IMR-90 (cell line): Measurements from ENCODE around the gene KIAA0232.

Source experiments
- CTCF ChIP-seq: conservative IDR thresholded peaks from 2 replicates; pipeline ENCODE4 v1.5.1; 2012; ENCODE audit warnings: mild to moderate bottlenecking, low read depth, low read length, improper control_type of control experiment
- MAZ ChIP-seq: IDR thresholded peaks from 2 replicates; pipeline ENCODE4 v1.6.1; 2012; ENCODE audit warnings: low read depth, mild to moderate bottlenecking, low read length, improper control_type of control experiment, moderate library complexity, borderline replicate concordance
- POLR2A ChIP-seq: IDR thresholded peaks from 2 replicates; pipeline ENCODE4 v1.6.1; 2012; ENCODE audit warnings: mild to moderate bottlenecking, low read depth, low read length

GRCh38 chr4:6894528-6895498 is 112.3 kb downstream of the KIAA0232 start:
- TF ChIP-seq CTCF, result no peak
- TF ChIP-seq POLR2A, result no peak
- no peak for TF ChIP-seq MAZ
